GM21381 (cell line): ENCODE measurements around the gene EXOC6B.

Source experiments
- ATAC-seq: cut with Tn5 transposase; IDR thresholded peaks from one replicate; pipeline ENCODE4 v1.9.1; 2021; ENCODE audit warnings: mild to moderate bottlenecking, moderate library complexity; ENCODE audit not compliant: unreplicated experiment

The EXOC6B gene

GRCh38 chr2:72744049-72744448, 81.8 kb downstream of the EXOC6B start:
- no peak for ATAC-seq

GRCh38 chr2:72743481-72743880, 82.4 kb downstream of the EXOC6B start:
- no peak for ATAC-seq

GRCh38 chr2:72738096-72738495, 87.7 kb downstream of the EXOC6B start:
- ATAC-seq = no peak

GRCh38 chr2:72734432-72734831, 91.4 kb downstream of the EXOC6B start:
- no peak for ATAC-seq

- no peak for ATAC-seq
Measured at GRCh38 chr2:72731116-72731515, 94.7 kb downstream of the EXOC6B start.

GRCh38 chr2:72727356-72727755, 98.5 kb downstream of the EXOC6B start:
- ATAC-seq = no peak

GRCh38 chr2:72723769-72724370, 102.0 kb downstream of the EXOC6B start:
- no peak for ATAC-seq

- ATAC-seq = no peak
Measured at GRCh38 chr2:72722492-72723070, 103.3 kb downstream of the EXOC6B start.

- ATAC-seq = no peak
Measured at GRCh38 chr2:72719416-72719815, 106.4 kb downstream of the EXOC6B start.

GRCh38 chr2:72718876-72719275, 107.0 kb downstream of the EXOC6B start:
- ATAC-seq = no peak

- ATAC-seq = no peak
Measured at GRCh38 chr2:72716601-72717000, 109.2 kb downstream of the EXOC6B start.

GRCh38 chr2:72713857-72714256, 112.0 kb downstream of the EXOC6B start:
- ATAC-seq = no peak

- ATAC-seq = no peak
Measured at GRCh38 chr2:72712977-72713376, 112.9 kb downstream of the EXOC6B start.

GRCh38 chr2:72712304-72712703, 113.5 kb downstream of the EXOC6B start:
- ATAC-seq = no peak

GRCh38 chr2:72710418-72711152, 115.2 kb downstream of the EXOC6B start:
- no peak for ATAC-seq

- no peak for ATAC-seq
Measured at GRCh38 chr2:72708236-72708635, 117.6 kb downstream of the EXOC6B start.

GRCh38 chr2:72698300-72698699, 127.5 kb downstream of the EXOC6B start:
- ATAC-seq = no peak

- no peak for ATAC-seq
Measured at GRCh38 chr2:72696559-72696958, 129.3 kb downstream of the EXOC6B start.

GRCh38 chr2:72695676-72696075, 130.2 kb downstream of the EXOC6B start:
- no peak for ATAC-seq

- no peak for ATAC-seq
Measured at GRCh38 chr2:72694715-72695496, 130.9 kb downstream of the EXOC6B start.

GRCh38 chr2:72689579-72690195, 136.1 kb downstream of the EXOC6B start:
- ATAC-seq = no peak
